ENCODE measurements around the gene MACF1.

The MACF1 gene

GRCh38 chr1:39258146-39258924, 53.8 kb downstream of the MACF1 start:
- no peaks in the 10 kb centered on the region for H3K9me3 ChIP-seq (replicated peaks; ENCODE audit: insufficient read depth, low read length)
- H3K79me2 ChIP-seq (ENCODE audit: low read length), result peaks cover 83% of the 10 kb centered on the region
- H3K4me3 ChIP-seq (ENCODE audit: low read length), result no peak overlapping the region
- DNase-seq, result peak; percentile 49
- TF ChIP-seq, protein P1, sequence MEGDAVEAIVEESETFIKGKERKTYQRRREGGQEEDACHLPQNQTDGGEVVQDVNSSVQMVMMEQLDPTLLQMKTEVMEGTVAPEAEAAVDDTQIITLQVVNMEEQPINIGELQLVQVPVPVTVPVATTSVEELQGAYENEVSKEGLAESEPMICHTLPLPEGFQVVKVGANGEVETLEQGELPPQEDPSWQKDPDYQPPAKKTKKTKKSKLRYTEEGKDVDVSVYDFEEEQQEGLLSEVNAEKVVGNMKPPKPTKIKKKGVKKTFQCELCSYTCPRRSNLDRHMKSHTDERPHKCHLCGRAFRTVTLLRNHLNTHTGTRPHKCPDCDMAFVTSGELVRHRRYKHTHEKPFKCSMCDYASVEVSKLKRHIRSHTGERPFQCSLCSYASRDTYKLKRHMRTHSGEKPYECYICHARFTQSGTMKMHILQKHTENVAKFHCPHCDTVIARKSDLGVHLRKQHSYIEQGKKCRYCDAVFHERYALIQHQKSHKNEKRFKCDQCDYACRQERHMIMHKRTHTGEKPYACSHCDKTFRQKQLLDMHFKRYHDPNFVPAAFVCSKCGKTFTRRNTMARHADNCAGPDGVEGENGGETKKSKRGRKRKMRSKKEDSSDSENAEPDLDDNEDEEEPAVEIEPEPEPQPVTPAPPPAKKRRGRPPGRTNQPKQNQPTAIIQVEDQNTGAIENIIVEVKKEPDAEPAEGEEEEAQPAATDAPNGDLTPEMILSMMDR (IDR thresholded peaks at IDR 0.05; ENCODE audit: low read length), result peak; percentile 90
- TF ChIP-seq EZH2 (optimal IDR thresholded peaks at IDR 0.05; ENCODE audit: low read depth, low read length), result no peak
- no peak overlapping the region for H3K27ac ChIP-seq (ENCODE audit: low read length)
- H2AFZ ChIP-seq (ENCODE audit: low read length), result no peak overlapping the region
- no peaks in the 10 kb centered on the region for H3K27me3 ChIP-seq (replicated peaks; ENCODE audit: insufficient read depth, low read length)
- H3F3A ChIP-seq (ENCODE audit: insufficient read depth, low read length), result peaks cover 10% of the 10 kb centered on the region
- no peak overlapping the region for H3K9ac ChIP-seq (ENCODE audit: low read length)
- H3K4me2 ChIP-seq (ENCODE audit: low read depth, low read length), result no peak overlapping the region
- peaks cover 21% of the 10 kb centered on the region for H4K20me1 ChIP-seq (ENCODE audit: insufficient read depth, low read length)
- H3K36me3 ChIP-seq (replicated peaks; ENCODE audit: insufficient read depth, low read length), result peaks cover 7% of the 10 kb centered on the region
- H3K4me1 ChIP-seq (ENCODE audit: low read length), result peaks cover 27% of the 10 kb centered on the region
- H3K9me2 ChIP-seq (replicated peaks; ENCODE audit: insufficient read depth, low read length), result no peaks in the 10 kb centered on the region

GRCh38 chr1:39258925-39259244, 54.4 kb downstream of the MACF1 start:
- no peak for DNase-seq
- Histone ChIP-seq H3K4me2 (ENCODE audit: low read depth, low read length) (no peak overlapping the region), H3K79me2 (ENCODE audit: low read length) (peaks cover 82% of the 10 kb centered on the region), H4K20me1 (ENCODE audit: insufficient read depth, low read length) (peaks cover 21% of the 10 kb centered on the region), H3K9me2 (replicated peaks; ENCODE audit: insufficient read depth, low read length) (no peaks in the 10 kb centered on the region), H2AFZ (ENCODE audit: low read length) (no peak overlapping the region), H3K9me3 (replicated peaks; ENCODE audit: insufficient read depth, low read length) (no peaks in the 10 kb centered on the region), H3K4me3 (ENCODE audit: low read length) (no peak overlapping the region), H3K27me3 (replicated peaks; ENCODE audit: insufficient read depth, low read length) (no peaks in the 10 kb centered on the region), H3K9ac (ENCODE audit: low read length) (no peak overlapping the region), H3K27ac (ENCODE audit: low read length) (no peak overlapping the region), H3K4me1 (ENCODE audit: low read length) (peaks cover 25% of the 10 kb centered on the region), H3F3A (ENCODE audit: insufficient read depth, low read length) (peaks cover 10% of the 10 kb centered on the region), H3K36me3 (replicated peaks; ENCODE audit: insufficient read depth, low read length) (peaks cover 7% of the 10 kb centered on the region)
- TF ChIP-seq EZH2phosphoT487 (IDR thresholded peaks at IDR 0.05; ENCODE audit: low read length) (no peak), EZH2 (optimal IDR thresholded peaks at IDR 0.05; ENCODE audit: low read depth, low read length) (no peak)
- TF ChIP-seq, protein P1 (IDR thresholded peaks at IDR 0.05; ENCODE audit: low read length), result no peak; the same call in 1 of the 2 replicates

DNA sequence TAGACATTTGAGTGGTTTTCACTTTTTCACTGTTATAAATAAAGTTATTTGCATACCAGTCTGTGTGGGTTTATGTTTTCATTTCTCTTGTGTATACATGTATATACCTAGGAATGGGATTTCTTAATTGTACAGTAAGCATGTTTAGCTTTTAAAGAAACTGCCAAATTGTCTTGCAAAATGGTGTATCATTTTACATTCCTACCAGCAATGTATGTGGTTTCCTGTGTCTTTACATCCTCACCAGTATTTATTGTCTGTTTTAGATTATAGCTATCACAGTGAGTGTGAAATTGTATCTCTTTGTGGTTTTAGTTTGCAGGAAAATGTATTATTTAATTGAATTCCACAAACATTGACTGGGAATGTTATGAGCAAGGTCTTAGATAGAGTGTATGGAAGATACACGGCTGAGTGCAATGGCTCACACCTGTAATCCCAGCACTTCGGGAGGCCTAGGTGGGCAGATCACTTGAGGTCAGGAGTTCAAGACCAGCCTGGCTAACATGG, 57.3 kb downstream of the MACF1 start:
- H4K20me1 ChIP-seq (ENCODE audit: insufficient read depth, low read length), result peaks cover 21% of the 10 kb centered on the region
- no peak overlapping the region for H3K27ac ChIP-seq (ENCODE audit: low read length)
- H3K4me1 ChIP-seq (ENCODE audit: low read length), result peaks cover 30% of the 10 kb centered on the region
- H3K9ac ChIP-seq (ENCODE audit: low read length), result no peak overlapping the region
- H3K4me2 ChIP-seq (ENCODE audit: low read depth, low read length), result no peak overlapping the region
- peaks cover 22% of the 10 kb centered on the region for H3F3A ChIP-seq (ENCODE audit: insufficient read depth, low read length)
- no peak overlapping the region for H2AFZ ChIP-seq (ENCODE audit: low read length)
- peaks cover 3% of the 10 kb centered on the region for H3K36me3 ChIP-seq (replicated peaks; ENCODE audit: insufficient read depth, low read length)
- no peaks in the 10 kb centered on the region for H3K27me3 ChIP-seq (replicated peaks; ENCODE audit: insufficient read depth, low read length)
- H3K9me3 ChIP-seq (replicated peaks; ENCODE audit: insufficient read depth, low read length), result no peaks in the 10 kb centered on the region
- H3K4me3 ChIP-seq (ENCODE audit: low read length), result no peak overlapping the region
- no peak for DNase-seq
- peaks cover 82% of the 10 kb centered on the region for H3K79me2 ChIP-seq (ENCODE audit: low read length)
- no peaks in the 10 kb centered on the region for H3K9me2 ChIP-seq (replicated peaks; ENCODE audit: insufficient read depth, low read length)
- TF ChIP-seq EZH2 (optimal IDR thresholded peaks at IDR 0.05; ENCODE audit: low read depth, low read length) (no peak), EZH2phosphoT487 (IDR thresholded peaks at IDR 0.05; ENCODE audit: low read length) (no peak)
- TF ChIP-seq, protein P1 (IDR thresholded peaks at IDR 0.05; ENCODE audit: low read length), result no peak
